Caco-2 (cell line): ENCODE data around the gene CREBBP. TPM values are rescaled to one million over a fixed set of nuclear protein-coding genes. Genes with fewer than 3 reads are reported as not detected.

Experiments
- BruUV-seq: library from RNA; stranded (reverse); fragments of 400-500 nt; replicated peaks from 2 replicates; lab custom pipeline; 2021; lab: Mats Ljungman, UMichigan
- CTCF ChIA-PET: fragments of 300-600 bp; sonication (Branson Sonifier 250); formaldehyde crosslinking; loops from one replicate; lab custom pipeline; 2022; ENCODE audit warnings: antibody characterized with exemption; lab: Charles Lee
- POLR2A ChIA-PET: fragments of 300-600 bp; sonication (Branson Sonifier 250); formaldehyde crosslinking; loops from one replicate; lab custom pipeline; 2022; ENCODE audit warnings: antibody characterized with exemption; lab: Charles Lee
- DNase-seq, 2 experiments: peaks; one replicate each; pipeline versions ENCODE4 v3.0.0 to v3.0.0-alpha.2; 2020 to 2022
- H3K27me3 ChIP-seq: replicated peaks from 2 replicates; pipeline ENCODE4 v1.6.0; 2011; ENCODE audit warnings: low read length; ENCODE audit not compliant: control insufficient read depth, insufficient read depth
- H3K36me3 ChIP-seq: 2 replicates; pipeline ENCODE4 v1.5.1; 2011; ENCODE audit warnings: low read length; ENCODE audit not compliant: control insufficient read depth, insufficient read depth
- H3K4me1 ChIP-seq: fragments of 250-450 bp; sonication (Bioruptor Pico); 2 replicates; pipeline ENCODE4 v1.5.1; 2020; ENCODE audit warnings: mild to moderate bottlenecking
- H3K4me3 ChIP-seq: 2 replicates; pipeline ENCODE4 v1.5.1; 2011; ENCODE audit warnings: low read depth, mild to moderate bottlenecking, control low read depth, low read length
- H3K9me3 ChIP-seq: fragments of 250-450 bp; sonication (Bioruptor Pico); 2 replicates; pipeline ENCODE4 v1.5.1; 2020; ENCODE audit warnings: mild to moderate bottlenecking, moderate library complexity
- H3K27ac Mint-ChIP-seq: one replicate; pipeline ENCODE4 v1.8.0; 2022; ENCODE audit warnings: mixed read lengths; ENCODE audit not compliant: unreplicated experiment
- H3K27me3 Mint-ChIP-seq: one replicate; pipeline ENCODE4 v1.8.0; 2022; ENCODE audit warnings: mixed read lengths; ENCODE audit not compliant: insufficient read depth, unreplicated experiment
- H3K36me3 Mint-ChIP-seq: one replicate; pipeline ENCODE4 v1.8.0; 2022; ENCODE audit warnings: mild to moderate bottlenecking, mixed read lengths; ENCODE audit not compliant: insufficient read depth, unreplicated experiment
- H3K4me1 Mint-ChIP-seq: one replicate; pipeline ENCODE4 v1.8.0; 2022; ENCODE audit warnings: low read depth, mixed read lengths; ENCODE audit not compliant: unreplicated experiment
- H3K4me3 Mint-ChIP-seq: one replicate; pipeline ENCODE4 v1.8.0; 2022; ENCODE audit warnings: mild to moderate bottlenecking, moderate library complexity, mixed read lengths; ENCODE audit not compliant: unreplicated experiment
- H3K9me3 Mint-ChIP-seq: one replicate; pipeline ENCODE4 v1.8.0; 2022; ENCODE audit warnings: mixed read lengths; ENCODE audit not compliant: unreplicated experiment
- intact Hi-C: fragments of 100-400 bp; cut with micrococcal nuclease; formaldehyde crosslinking; loops from one replicate; pipeline ENCODE4 v1.10.0; 2022; ENCODE audit not compliant: unreplicated experiment
- total RNA-seq: library from RNA; stranded (reverse); gene quantifications from 2 replicates; pipeline ENCODE4 v1.2.3, GENCODE V29; 2022
- TF ChIP-seq, protein P1 (sequence below), 2 experiments: fragments of 200-600 bp in 1 of 2; IDR thresholded peaks; 1 replicate in 1 of 2; 2 replicates in 1 of 2; pipeline versions ENCODE4 v1.5.1 to v1.8.0; 2011 to 2022; ENCODE audit warnings: antibody characterized with exemption in 1 of 2, control low read depth in 1 of 2, inconsistent platforms in 1 of 2, low read depth in 1 of 2, low read length in 1 of 2, mild to moderate bottlenecking in 1 of 2, moderate library complexity in 1 of 2; ENCODE audit not compliant: insufficient read depth in 1 of 2, severe bottlenecking in 1 of 2, unreplicated experiment in 1 of 2

The CREBBP gene
- total RNA-seq, 1 experiment from 2014 or later: 65.3 TPM

GRCh38 chr16:3689731-3690130, 190.8 kb downstream of the CREBBP start:
- no peaks in the 10 kb centered on the region for H3K4me1 ChIP-seq
- Mint-ChIP-seq H3K27ac (no peak overlapping the region), H3K4me3 (no peak overlapping the region), H3K36me3 (peaks cover 60% of the 10 kb centered on the region), H3K4me1 (no peaks in the 10 kb centered on the region), H3K9me3 (no peaks in the 10 kb centered on the region), H3K27me3 (no peaks in the 10 kb centered on the region)
- no peaks in the 10 kb centered on the region for H3K9me3 ChIP-seq
- DNase-seq: no peak
- intact Hi-C loops: loop anchor here (10.0 kb wide), 1 partner anchor 185 kb away; no protein-coding TSS in a partner anchor
- POLR2A ChIA-PET: no interaction called here
- BruUV-seq: no TSS peak
- no peaks in the 10 kb centered on the region for H3K27me3 ChIP-seq
- CTCF ChIA-PET: interaction anchor here (0.5 kb wide), 1 partner anchor 771 kb away, joined by 5 read pairs; no protein-coding TSS in a partner anchor
- no peak overlapping the region for H3K4me3 ChIP-seq
- H3K36me3 ChIP-seq: no peaks in the 10 kb centered on the region; the same call in 1 of the 2 replicates
- TF ChIP-seq, protein P1, sequence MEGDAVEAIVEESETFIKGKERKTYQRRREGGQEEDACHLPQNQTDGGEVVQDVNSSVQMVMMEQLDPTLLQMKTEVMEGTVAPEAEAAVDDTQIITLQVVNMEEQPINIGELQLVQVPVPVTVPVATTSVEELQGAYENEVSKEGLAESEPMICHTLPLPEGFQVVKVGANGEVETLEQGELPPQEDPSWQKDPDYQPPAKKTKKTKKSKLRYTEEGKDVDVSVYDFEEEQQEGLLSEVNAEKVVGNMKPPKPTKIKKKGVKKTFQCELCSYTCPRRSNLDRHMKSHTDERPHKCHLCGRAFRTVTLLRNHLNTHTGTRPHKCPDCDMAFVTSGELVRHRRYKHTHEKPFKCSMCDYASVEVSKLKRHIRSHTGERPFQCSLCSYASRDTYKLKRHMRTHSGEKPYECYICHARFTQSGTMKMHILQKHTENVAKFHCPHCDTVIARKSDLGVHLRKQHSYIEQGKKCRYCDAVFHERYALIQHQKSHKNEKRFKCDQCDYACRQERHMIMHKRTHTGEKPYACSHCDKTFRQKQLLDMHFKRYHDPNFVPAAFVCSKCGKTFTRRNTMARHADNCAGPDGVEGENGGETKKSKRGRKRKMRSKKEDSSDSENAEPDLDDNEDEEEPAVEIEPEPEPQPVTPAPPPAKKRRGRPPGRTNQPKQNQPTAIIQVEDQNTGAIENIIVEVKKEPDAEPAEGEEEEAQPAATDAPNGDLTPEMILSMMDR (IDR thresholded peaks at IDR 0.05; ENCODE audit: insufficient read depth in 1 of 2, low read depth in 1 of 2, low read length in 1 of 2, severe bottlenecking in 1 of 2, unreplicated experiment in 1 of 2): no peak

DNA sequence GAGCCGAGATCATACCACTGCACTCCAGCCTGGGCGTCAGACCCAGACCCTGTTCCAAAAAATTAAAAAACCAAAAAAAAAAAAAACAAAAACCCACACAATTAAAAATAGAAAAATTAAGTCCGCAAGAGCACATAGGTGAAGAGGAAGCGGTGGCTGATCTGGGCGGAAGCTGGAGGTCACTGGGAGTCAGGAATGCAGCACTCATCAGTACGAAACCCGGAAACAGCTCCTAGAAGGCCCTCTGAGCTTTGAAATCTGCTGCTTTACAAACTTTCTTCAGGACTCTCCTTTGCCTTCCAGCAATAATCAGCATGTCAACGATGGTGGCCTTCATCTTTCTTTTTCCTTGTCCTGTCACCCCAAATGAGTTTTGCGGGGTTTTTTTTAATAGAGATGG, 192.7 kb downstream of the CREBBP start:
- Mint-ChIP-seq H3K4me3 (no peak overlapping the region), H3K27me3 (no peaks in the 10 kb centered on the region), H3K4me1 (no peaks in the 10 kb centered on the region), H3K9me3 (no peaks in the 10 kb centered on the region), H3K27ac (no peak overlapping the region), H3K36me3 (peaks cover 67% of the 10 kb centered on the region)
- no peak overlapping the region for H3K4me3 ChIP-seq
- no TSS peak for BruUV-seq
- no peaks in the 10 kb centered on the region for H3K9me3 ChIP-seq
- POLR2A ChIA-PET: no interaction called here
- DNase-seq: no peak
- TF ChIP-seq, protein P1 (IDR thresholded peaks at IDR 0.05; ENCODE audit: insufficient read depth in 1 of 2, low read depth in 1 of 2, low read length in 1 of 2, severe bottlenecking in 1 of 2, unreplicated experiment in 1 of 2): no peak
- H3K36me3 ChIP-seq: no peaks in the 10 kb centered on the region; the same call in 1 of the 2 replicates
- intact Hi-C loops: no loop called here
- CTCF ChIA-PET: no interaction called here
- H3K4me1 ChIP-seq: no peaks in the 10 kb centered on the region
- no peaks in the 10 kb centered on the region for H3K27me3 ChIP-seq

GRCh38 chr16:3687021-3687420, 193.5 kb downstream of the CREBBP start:
- Histone ChIP-seq H3K4me1 (no peaks in the 10 kb centered on the region), H3K4me3 (no peak overlapping the region), H3K27me3 (no peaks in the 10 kb centered on the region), H3K36me3 (no peaks in the 10 kb centered on the region; the same call in 1 of the 2 replicates), H3K9me3 (no peaks in the 10 kb centered on the region)
- Mint-ChIP-seq H3K27me3 (no peaks in the 10 kb centered on the region), H3K4me3 (no peak overlapping the region), H3K36me3 (peaks cover 74% of the 10 kb centered on the region), H3K4me1 (no peaks in the 10 kb centered on the region), H3K9me3 (no peaks in the 10 kb centered on the region), H3K27ac (no peak overlapping the region)
- DNase-seq: no peak
- TF ChIP-seq, protein P1 (IDR thresholded peaks at IDR 0.05; ENCODE audit: insufficient read depth in 1 of 2, low read depth in 1 of 2, low read length in 1 of 2, severe bottlenecking in 1 of 2, unreplicated experiment in 1 of 2): no peak
- POLR2A ChIA-PET: no interaction called here
- CTCF ChIA-PET: no interaction called here
- intact Hi-C loops: no loop called here
- BruUV-seq: no TSS peak
